GM15510 (cell line): ENCODE measurements around the gene RFC5.

Experiments used
- POLR2A ChIP-seq: IDR thresholded peaks from 3 replicates; pipeline ENCODE4 v1.6.1; 2011; ENCODE audit warnings: borderline replicate concordance; ENCODE audit not compliant: insufficient read length; ENCODE audit errors: extremely low read depth

The RFC5 gene

GRCh38 chr12:117994551-117995438 lies 21.7 kb upstream of the RFC5 start:
- TF ChIP-seq POLR2A = no peak

- no peak for TF ChIP-seq POLR2A
These were observed 17.8 kb upstream of the RFC5 start for GRCh38 chr12:117998719-117999118.

GRCh38 chr12:118010903-118011302 lies 5.6 kb upstream of the RFC5 start:
- no peak for TF ChIP-seq POLR2A

GRCh38 chr12:118011377-118011776 lies 5.1 kb upstream of the RFC5 start:
- no peak for TF ChIP-seq POLR2A

- no peak for TF ChIP-seq POLR2A
These were observed 4.5 kb upstream of the RFC5 start for GRCh38 chr12:118011961-118012360.

- no peak for TF ChIP-seq POLR2A
These were observed 3.2 kb upstream of the RFC5 start for GRCh38 chr12:118013283-118013682.

GRCh38 chr12:118015306-118015705 lies 1.2 kb upstream of the RFC5 start:
- TF ChIP-seq POLR2A = no peak

GRCh38 chr12:118015944-118016343 lies 559 bp upstream of the RFC5 start:
- TF ChIP-seq POLR2A = no peak

GRCh38 chr12:118017926-118018325 lies 1.4 kb downstream of the RFC5 start:
- no peak for TF ChIP-seq POLR2A

- TF ChIP-seq POLR2A = no peak
These were observed 3.5 kb downstream of the RFC5 start for GRCh38 chr12:118020036-118020435.

- no peak for TF ChIP-seq POLR2A
These were observed 6.2 kb downstream of the RFC5 start for GRCh38 chr12:118022728-118023109.

- TF ChIP-seq POLR2A = no peak
These were observed 6.9 kb downstream of the RFC5 start for GRCh38 chr12:118023301-118023860.

GRCh38 chr12:118025168-118025567 lies 8.7 kb downstream of the RFC5 start:
- no peak for TF ChIP-seq POLR2A

- no peak for TF ChIP-seq POLR2A
These were observed 12.7 kb downstream of the RFC5 start for GRCh38 chr12:118029166-118029565.

- TF ChIP-seq POLR2A = no peak
These were observed 15.7 kb downstream of the RFC5 start for GRCh38 chr12:118032188-118032587.

GRCh38 chr12:118033323-118033722 lies 16.8 kb downstream of the RFC5 start:
- no peak for TF ChIP-seq POLR2A
